ENCODE data around the gene RBM11.

The RBM11 gene

DNA sequence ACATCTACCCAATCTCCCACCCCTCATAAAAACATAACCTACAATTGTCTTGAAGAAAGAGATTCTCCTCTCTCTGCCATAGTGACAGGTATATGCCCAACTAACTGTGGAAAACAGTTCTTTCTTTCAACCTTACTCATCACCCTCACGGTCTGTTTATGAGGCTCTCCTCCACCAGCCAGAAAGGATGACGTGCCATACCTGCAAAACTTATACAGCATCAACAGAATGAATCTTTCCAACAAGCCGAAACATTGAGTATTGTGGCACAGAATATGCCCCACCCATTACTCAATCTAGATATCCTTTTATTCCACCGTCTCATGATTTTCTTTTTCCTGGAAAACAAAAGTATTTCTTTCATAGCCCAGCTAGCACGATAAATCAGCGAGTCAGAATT lies 55.7 kb downstream of the RBM11 start:
- ChIA-PET POLR2A (interaction anchor here (0.5 kb wide), 1 partner anchor 186 kb away, joined by 3 read pairs; no protein-coding TSS in a partner anchor), CTCF (interaction anchor here (2.1 kb wide), 1 partner anchor 12 kb away, joined by 7 read pairs; no protein-coding TSS in a partner anchor)
- H3K27ac ChIP-seq (ENCODE audit: extremely low read depth, low read depth, low read length) = no peak overlapping the region
- H3K9me3 ChIP-seq (ENCODE audit: control insufficient read depth, insufficient read depth, low read depth, low read length) = no peaks in the 10 kb centered on the region
- no peak overlapping the region for H3K4me3 ChIP-seq (ENCODE audit: low read depth, low read length)
- no peaks in the 10 kb centered on the region for H3K36me3 ChIP-seq (ENCODE audit: control insufficient read depth in 2 of 2, insufficient read depth in 1 of 2, low read length in 2 of 2)
- no peak for TF ChIP-seq WT1 (tag by site-specific recombination; IDR thresholded peaks at IDR 0.05)
- no peak for TF ChIP-seq ZNF146 (tag by site-specific recombination; IDR thresholded peaks at IDR 0.05)
- TF ChIP-seq ZNF843 (tag by site-specific recombination; IDR thresholded peaks at IDR 0.05) = no peak
- TF ChIP-seq HOXC10 (CRISPR knock-in tag; IDR thresholded peaks at IDR 0.05) = no peak
- no peak for TF ChIP-seq ZNF133 (tag by site-specific recombination; IDR thresholded peaks at IDR 0.05)
- TF ChIP-seq SCRT1 (tag by site-specific recombination; IDR thresholded peaks at IDR 0.05; ENCODE audit: borderline replicate concordance) = no peak
- no peak for TF ChIP-seq ZNF510 (tag by site-specific recombination; IDR thresholded peaks at IDR 0.05; ENCODE audit: insufficient replicate concordance)
- no peak for TF ChIP-seq REST (tag by site-specific recombination; IDR thresholded peaks at IDR 0.05)
- no peak for TF ChIP-seq ZNF561 (tag by site-specific recombination; IDR thresholded peaks at IDR 0.05; ENCODE audit: borderline replicate concordance)
- TF ChIP-seq ZNF280C (tag by site-specific recombination; IDR thresholded peaks at IDR 0.05) = no peak
- no peak for TF ChIP-seq ZNF530 (tag by site-specific recombination; IDR thresholded peaks at IDR 0.05; ENCODE audit: low read depth)
- no peak for TF ChIP-seq ZFHX2 (tag by site-specific recombination; conservative IDR thresholded peaks at IDR 0.05)
- TF ChIP-seq, protein P1, sequence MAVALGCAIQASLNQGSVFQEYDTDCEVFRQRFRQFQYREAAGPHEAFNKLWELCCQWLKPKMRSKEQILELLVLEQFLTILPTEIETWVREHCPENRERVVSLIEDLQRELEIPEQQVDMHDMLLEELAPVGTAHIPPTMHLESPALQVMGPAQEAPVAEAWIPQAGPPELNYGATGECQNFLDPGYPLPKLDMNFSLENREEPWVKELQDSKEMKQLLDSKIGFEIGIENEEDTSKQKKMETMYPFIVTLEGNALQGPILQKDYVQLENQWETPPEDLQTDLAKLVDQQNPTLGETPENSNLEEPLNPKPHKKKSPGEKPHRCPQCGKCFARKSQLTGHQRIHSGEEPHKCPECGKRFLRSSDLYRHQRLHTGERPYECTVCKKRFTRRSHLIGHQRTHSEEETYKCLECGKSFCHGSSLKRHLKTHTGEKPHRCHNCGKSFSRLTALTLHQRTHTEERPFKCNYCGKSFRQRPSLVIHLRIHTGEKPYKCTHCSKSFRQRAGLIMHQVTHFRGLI (tag by site-specific recombination; IDR thresholded peaks at IDR 0.05) = no peak
- no peak for TF ChIP-seq EGR2 (tag by site-specific recombination; IDR thresholded peaks at IDR 0.05; ENCODE audit: low read depth)
- no peak for TF ChIP-seq ZBTB17 (tag by site-specific recombination; IDR thresholded peaks at IDR 0.05)
- TF ChIP-seq GFI1B (tag by site-specific recombination; IDR thresholded peaks at IDR 0.05) = no peak
- TF ChIP-seq TCF7L2 (IDR thresholded peaks at IDR 0.05; ENCODE audit: borderline replicate concordance, low read depth, low read length) = no peak
- no peak for TF ChIP-seq ZBTB7A (tag by site-specific recombination; IDR thresholded peaks at IDR 0.05; ENCODE audit: low read depth)
- no peaks in the 10 kb centered on the region for H3K4me1 ChIP-seq (ENCODE audit: control insufficient read depth, insufficient read depth, low read length)
